Suprapubic skin (tissue), 4 donors: ENCODE measurements around the gene ATP1A4. TPM values are rescaled to one million over a fixed set of nuclear protein-coding genes. Genes with fewer than 3 reads are reported as not detected.

Experiments used
- DNase-seq, 2 donors: peaks; one replicate each; pipeline ENCODE4 v3.0.0-alpha.2; 2019; ENCODE audit warnings: low spot score in 2 of 2
- H3K27ac ChIP-seq: fragments of 200-600 bp; sonication (generic); one replicate; pipeline ENCODE4 v1.5.1; 2019
- H3K27me3 ChIP-seq: fragments of 200-600 bp; sonication (generic); one replicate; pipeline ENCODE4 v1.5.1; 2019
- H3K36me3 ChIP-seq: fragments of 200-600 bp; sonication (generic); one replicate; pipeline ENCODE4 v1.5.1; 2019
- H3K4me1 ChIP-seq: fragments of 200-600 bp; sonication (generic); one replicate; pipeline ENCODE4 v1.5.1; 2019
- H3K4me3 ChIP-seq: fragments of 200-600 bp; sonication (generic); one replicate; pipeline ENCODE4 v1.5.1; 2019; ENCODE audit warnings: mild to moderate bottlenecking
- H3K9me3 ChIP-seq: fragments of 200-600 bp; sonication (generic); one replicate; pipeline ENCODE4 v1.5.1; 2019
- CTCF ChIP-seq, 2 donors: fragments of 200-600 bp in 1 of 2; fragments of 450-650 bp in 1 of 2; sonication (generic) in 1 of 2; IDR thresholded peaks; one replicate each; pipeline ENCODE4 v1.5.1; 2016 to 2019; ENCODE audit warnings: antibody characterized with exemption in 2 of 2, mild to moderate bottlenecking in 1 of 2, moderate library complexity in 1 of 2
- EP300 ChIP-seq: sonication (generic); formaldehyde crosslinking; IDR thresholded peaks from one replicate; pipeline ENCODE4 v1.6.1; 2017; ENCODE audit warnings: antibody characterized with exemption
- POLR2A ChIP-seq, 2 donors: fragments of 450-650 bp; IDR thresholded peaks; one replicate each; pipeline ENCODE4 v1.6.1; 2017; ENCODE audit warnings: antibody characterized with exemption in 2 of 2, mild to moderate bottlenecking in 2 of 2, moderate library complexity in 2 of 2
- POLR2AphosphoS5 ChIP-seq, 3 donors: sonication (generic); formaldehyde crosslinking; IDR thresholded peaks; one replicate each; pipeline ENCODE4 v1.6.1; 2017; ENCODE audit warnings: antibody characterized with exemption in 3 of 3
- WGBS: methylation state at CpG from one replicate; pipeline ENCODE4 v1.1.5; 2018; 5-methylcytosine and 5-hydroxymethylcytosine counted together
- total RNA-seq, 4 donors: library from RNA; depleted of rRNA; stranded (reverse); fragments of >200 nt; gene quantifications; one replicate each; pipeline ENCODE4 v1.1.0, GENCODE V29; 2016

The ATP1A4 gene
- total RNA-seq, 4 donors from 2014 or later = not detected

GRCh38 chr1:160118928-160119327 is 32.5 kb upstream of the ATP1A4 start:
- no peak for TF ChIP-seq CTCF (IDR thresholded peaks at IDR 0.05)
- no peak for TF ChIP-seq POLR2AphosphoS5 (IDR thresholded peaks at IDR 0.05)
- no peak for TF ChIP-seq POLR2A (IDR thresholded peaks at IDR 0.05)
- no peak for TF ChIP-seq EP300
- Histone ChIP-seq H3K4me3 (no peak overlapping the region), H3K4me1 (peaks cover 23% of the 10 kb centered on the region), H3K9me3 (no peaks in the 10 kb centered on the region), H3K36me3 (no peaks in the 10 kb centered on the region), H3K27ac (no peak overlapping the region), H3K27me3 (peaks cover 18% of the 10 kb centered on the region)
- DNase-seq = no peak
- WGBS = 94% methylated on average over 3 of the region's 3 CpGs

GRCh38 chr1:160120797-160121196 is 30.6 kb upstream of the ATP1A4 start:
- H3K36me3 ChIP-seq = no peaks in the 10 kb centered on the region
- WGBS = 94% methylated on average over 5 of the region's 5 CpGs
- peaks cover 37% of the 10 kb centered on the region for H3K4me1 ChIP-seq
- H3K4me3 ChIP-seq = no peak overlapping the region
- DNase-seq = no peak
- no peak for TF ChIP-seq POLR2A (IDR thresholded peaks at IDR 0.05)
- TF ChIP-seq POLR2AphosphoS5 (IDR thresholded peaks at IDR 0.05) = no peak
- no peak for TF ChIP-seq CTCF (IDR thresholded peaks at IDR 0.05)
- TF ChIP-seq EP300 = no peak
- peaks cover 13% of the 10 kb centered on the region for H3K27me3 ChIP-seq
- no peak overlapping the region for H3K27ac ChIP-seq
- H3K9me3 ChIP-seq = no peaks in the 10 kb centered on the region

- WGBS = 78% methylated on average over 1 of the region's 1 CpG
These were observed 30.0 kb upstream of the ATP1A4 start for GRCh38 chr1:160121388-160121787.

GRCh38 chr1:160122978-160123495 is 28.4 kb upstream of the ATP1A4 start:
- 66% methylated on average over 16 of the region's 16 CpGs for WGBS
- Histone ChIP-seq H3K4me1 (peaks cover 23% of the 10 kb centered on the region), H3K9me3 (no peaks in the 10 kb centered on the region)

More at GRCh38 chr1:160121388-160121787, 30.0 kb upstream of the ATP1A4 start:
- TF ChIP-seq POLR2AphosphoS5 (IDR thresholded peaks at IDR 0.05) = no peak
- TF ChIP-seq CTCF (IDR thresholded peaks at IDR 0.05) = no peak
- no peak for TF ChIP-seq POLR2A (IDR thresholded peaks at IDR 0.05)
- no peak for TF ChIP-seq EP300
- Histone ChIP-seq H3K36me3 (no peaks in the 10 kb centered on the region), H3K4me1 (peaks cover 37% of the 10 kb centered on the region), H3K27me3 (peaks cover 7% of the 10 kb centered on the region), H3K4me3 (no peak overlapping the region), H3K9me3 (no peaks in the 10 kb centered on the region), H3K27ac (no peak overlapping the region)
- no peak for DNase-seq

GRCh38 chr1:160123726-160124125 is 27.7 kb upstream of the ATP1A4 start:
- no peak overlapping the region for H3K27ac ChIP-seq
- H3K9me3 ChIP-seq = no peaks in the 10 kb centered on the region
- no peaks in the 10 kb centered on the region for H3K27me3 ChIP-seq
- DNase-seq = no peak
- peaks cover 17% of the 10 kb centered on the region for H3K4me1 ChIP-seq
- no peaks in the 10 kb centered on the region for H3K36me3 ChIP-seq
- no peak overlapping the region for H3K4me3 ChIP-seq
- no peak for TF ChIP-seq POLR2AphosphoS5 (IDR thresholded peaks at IDR 0.05)
- no peak for TF ChIP-seq POLR2A (IDR thresholded peaks at IDR 0.05)
- TF ChIP-seq CTCF (IDR thresholded peaks at IDR 0.05) = no peak
- TF ChIP-seq EP300 = no peak

More at GRCh38 chr1:160122978-160123495, 28.4 kb upstream of the ATP1A4 start:
- Histone ChIP-seq H3K4me3 (no peak overlapping the region), H3K27ac (no peak overlapping the region), H3K36me3 (no peaks in the 10 kb centered on the region), H3K27me3 (no peaks in the 10 kb centered on the region)
- TF ChIP-seq CTCF (IDR thresholded peaks at IDR 0.05) = no peak
- no peak for TF ChIP-seq EP300
- no peak for TF ChIP-seq POLR2AphosphoS5 (IDR thresholded peaks at IDR 0.05)
- no peak for TF ChIP-seq POLR2A (IDR thresholded peaks at IDR 0.05)
- DNase-seq = no peak
